Effector CD4-positive, alpha-beta T cell (primary cell): Measurements from ENCODE around the gene TSNAX.
A peak's percentile ranks its signal among the peaks of the same experiment; 100 is the strongest.
"Not testable (repeated sequence)": the region's sequence is repeated elsewhere in the genome, so short reads cannot be mapped to it uniquely, and the experiment has no call there.

Experiments used
- DNase-seq: peaks from one replicate; pipeline ENCODE4 v3.0.0-alpha.2; 2020
- total RNA-seq: gene quantifications from one replicate; lab custom pipeline; 2026; lab: John Stamatoyannopoulos, UW

The TSNAX gene
- 29.5 reads per million, percentile 56 among the genes with 10 or more reads in this experiment for total RNA-seq

GRCh38 chr1:231528172-231529029, at the start of gene TSNAX:
TSS of gene TSNAX (plus strand) at chr1:231528669. CDS start at chr1:231528811, 142 bp downstream.
- peak; percentile 83 for DNase-seq

GRCh38 chr1:231478811-231479210, 49.7 kb upstream of the TSNAX start:
- no peak for DNase-seq

- no peak for DNase-seq
Observed at GRCh38 chr1:231480008-231480407, 48.5 kb upstream of the TSNAX start.

GRCh38 chr1:231481289-231481688, 47.2 kb upstream of the TSNAX start:
- DNase-seq, result no peak

- no peak for DNase-seq
Observed at GRCh38 chr1:231485029-231485784, 43.3 kb upstream of the TSNAX start.

- DNase-seq, result no peak
Observed at GRCh38 chr1:231487019-231487418, 41.5 kb upstream of the TSNAX start.

GRCh38 chr1:231487910-231488309, 40.6 kb upstream of the TSNAX start:
- DNase-seq, result no peak

- DNase-seq, result no peak
Observed at GRCh38 chr1:231493421-231494185, 34.9 kb upstream of the TSNAX start.

- no peak for DNase-seq
Observed at GRCh38 chr1:231494439-231495110, 33.9 kb upstream of the TSNAX start.

- no peak for DNase-seq
Observed at GRCh38 chr1:231497629-231498152, 30.8 kb upstream of the TSNAX start.

- DNase-seq, result no peak
Observed at GRCh38 chr1:231499148-231499763, 29.2 kb upstream of the TSNAX start.

- no peak for DNase-seq
Observed at GRCh38 chr1:231500666-231501065, 27.8 kb upstream of the TSNAX start.

- not testable (repeated sequence) for DNase-seq
Observed at GRCh38 chr1:231503168-231503567, 25.3 kb upstream of the TSNAX start.

GRCh38 chr1:231507476-231508355, 20.8 kb upstream of the TSNAX start:
- no peak for DNase-seq

- DNase-seq, result no peak
Observed at GRCh38 chr1:231508497-231508896, 20.0 kb upstream of the TSNAX start.

- no peak for DNase-seq
Observed at GRCh38 chr1:231508941-231509340, 19.5 kb upstream of the TSNAX start.

- DNase-seq, result no peak
Observed at GRCh38 chr1:231512147-231512698, 16.2 kb upstream of the TSNAX start.

- no peak for DNase-seq
Observed at GRCh38 chr1:231515748-231516147, 12.7 kb upstream of the TSNAX start.

GRCh38 chr1:231517076-231517475, 11.4 kb upstream of the TSNAX start:
- DNase-seq, result no peak

- no peak for DNase-seq
Observed at GRCh38 chr1:231518485-231519034, 9.9 kb upstream of the TSNAX start.
